ENCODE results near the gene CLPSL1. TPM values are rescaled to one million over a fixed set of nuclear protein-coding genes. Genes with fewer than 3 reads are reported as not detected.

CLPSL1 gene
- total and polyA plus RNA-seq, 5 experiments from 2014 or later: not detected

DNA sequence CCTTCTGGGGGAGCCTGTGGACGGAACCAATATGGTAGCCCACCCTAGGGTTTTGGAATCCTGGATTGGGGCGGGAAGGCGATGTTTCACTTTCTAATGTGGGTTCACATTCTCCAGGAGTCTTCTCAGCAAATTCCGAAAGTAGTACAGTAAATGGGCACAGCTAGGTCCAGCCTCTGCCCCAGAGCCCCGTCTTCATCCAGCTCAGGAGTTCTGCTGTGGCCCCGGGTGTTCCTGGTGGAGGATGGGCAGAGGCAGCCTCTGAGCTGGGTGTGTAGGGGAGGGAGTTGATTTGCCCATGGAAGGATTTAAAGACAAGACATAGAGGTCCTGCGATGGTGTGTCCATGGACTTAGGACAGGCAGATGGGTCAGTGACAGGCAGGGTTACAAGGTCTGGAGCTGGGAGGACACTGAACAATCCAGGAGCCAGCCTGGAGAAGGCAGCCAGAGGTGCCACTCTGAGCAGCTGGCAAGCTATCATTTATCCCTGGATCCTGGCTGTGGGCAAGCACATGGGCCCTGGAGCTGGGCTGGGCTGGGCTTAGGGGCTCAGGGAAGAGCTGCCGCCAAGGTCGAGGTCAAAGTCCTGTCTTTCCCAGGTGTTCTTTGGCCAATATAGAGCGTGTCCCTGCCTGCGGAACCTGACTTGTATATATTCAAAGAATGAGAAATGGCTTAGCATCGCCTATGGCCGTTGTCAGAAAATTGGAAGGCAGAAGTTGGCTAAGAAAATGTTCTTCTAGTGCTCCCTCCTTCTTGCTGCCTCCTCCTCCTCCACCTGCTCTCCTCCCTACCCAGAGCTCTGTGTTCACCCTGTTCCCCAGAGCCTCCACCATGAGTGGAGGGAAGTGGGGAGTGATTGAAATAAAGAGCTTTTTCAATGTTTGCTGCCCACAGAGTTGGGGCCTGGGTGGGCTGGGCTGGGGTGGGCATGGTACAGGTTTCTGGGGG lies 6.7 kb downstream of the CLPSL1 start:
- no peak overlapping the region for H3K4me3 Mint-ChIP-seq
- peaks cover 0 to 4% (median under 1%) of the 10 kb centered on the region in 4 donors for H3K4me1 Mint-ChIP-seq

DNA sequence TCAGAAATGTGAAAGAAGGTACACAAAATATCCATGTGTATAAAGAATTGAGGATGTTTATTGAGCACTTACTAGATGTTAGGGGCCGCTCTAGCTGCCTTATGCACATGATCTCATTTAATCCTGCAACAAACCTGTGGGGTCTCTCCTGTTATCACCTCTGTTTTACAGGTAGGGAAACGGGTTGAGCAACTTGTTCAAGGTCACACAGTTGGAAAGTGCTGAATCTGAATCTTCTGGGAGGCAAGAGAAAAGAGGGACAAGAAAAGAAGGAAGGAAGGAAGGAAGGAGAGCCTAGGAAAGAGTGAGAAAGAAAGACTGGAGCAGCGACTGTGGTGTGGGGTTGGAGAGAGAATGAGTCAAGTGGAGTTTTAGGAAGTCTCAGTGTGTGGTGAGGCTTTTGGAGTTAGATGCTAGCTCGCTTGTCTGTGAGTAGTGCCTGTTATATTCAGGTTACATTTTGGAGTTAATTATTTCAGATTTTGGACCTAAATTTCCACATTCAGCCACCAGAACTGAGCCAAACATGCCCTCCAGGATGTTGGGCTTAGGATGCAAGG lies 7.7 kb downstream of the CLPSL1 start:
- POLR2A ChIA-PET: interaction anchor here (0.6 kb wide), 1 partner anchor 1127 kb away, joined by 8 read pairs; no protein-coding TSS in a partner anchor
- Mint-ChIP-seq H3K4me1 (peaks cover 0 to 4% (median under 1%) of the 10 kb centered on the region in 4 donors), H3K36me3 (no peaks in the 10 kb centered on the region), H3K4me3 (no peak overlapping the region), H3K27me3 (peaks cover 24 to 58% (median 55%) of the 10 kb centered on the region in 5 donors), H3K9me3 (no peaks in the 10 kb centered on the region), H3K27ac (no peak overlapping the region)
- DNase-seq (no peak), ATAC-seq (no peak)

More for the DNA sequence above, 6.7 kb downstream of the CLPSL1 start:
- DNase-seq (no peak), ATAC-seq (no peak)
- POLR2A ChIA-PET: interaction anchor here (0.6 kb wide), 2 partner anchors 45 to 1126 kb away, joined by 8 to 10 read pairs; no protein-coding TSS in a partner anchor
- Mint-ChIP-seq H3K27ac (no peak overlapping the region), H3K36me3 (no peaks in the 10 kb centered on the region), H3K9me3 (no peaks in the 10 kb centered on the region), H3K27me3 (peaks cover 24 to 59% (median 54%) of the 10 kb centered on the region in 5 donors)

DNA sequence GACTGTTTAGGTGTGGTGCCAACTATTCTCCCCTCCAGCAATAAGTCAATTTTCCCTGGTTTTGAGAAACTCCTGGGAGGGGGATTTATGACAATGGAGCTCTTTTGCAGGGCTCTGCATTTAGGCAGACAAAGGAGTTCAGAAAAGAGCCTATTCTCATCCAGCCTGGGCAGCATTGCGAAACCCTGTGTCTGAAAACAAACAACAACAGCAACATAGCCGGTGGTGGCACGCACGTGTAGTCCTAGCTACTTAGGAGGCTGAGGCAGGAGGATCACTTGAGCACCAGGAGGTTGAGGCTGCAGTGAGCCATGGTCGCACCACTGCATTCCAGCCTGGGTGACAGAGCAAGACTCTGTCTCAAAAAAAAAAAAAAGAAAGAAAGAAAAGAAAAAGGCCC lies 9.9 kb downstream of the CLPSL1 start:
- H3K27ac Mint-ChIP-seq: no peak overlapping the region
- H3K9me3 Mint-ChIP-seq: no peaks in the 10 kb centered on the region
- DNase-seq (no peak), ATAC-seq (no peak)
- peaks cover 23 to 46% (median 39%) of the 10 kb centered on the region in 5 donors for H3K27me3 Mint-ChIP-seq
- no peak overlapping the region for H3K4me3 Mint-ChIP-seq
- no peaks in the 10 kb centered on the region for H3K36me3 Mint-ChIP-seq
- H3K4me1 Mint-ChIP-seq: peaks cover 0 to 4% (median under 1%) of the 10 kb centered on the region in 4 donors
- POLR2A ChIA-PET: no interaction called here

DNA sequence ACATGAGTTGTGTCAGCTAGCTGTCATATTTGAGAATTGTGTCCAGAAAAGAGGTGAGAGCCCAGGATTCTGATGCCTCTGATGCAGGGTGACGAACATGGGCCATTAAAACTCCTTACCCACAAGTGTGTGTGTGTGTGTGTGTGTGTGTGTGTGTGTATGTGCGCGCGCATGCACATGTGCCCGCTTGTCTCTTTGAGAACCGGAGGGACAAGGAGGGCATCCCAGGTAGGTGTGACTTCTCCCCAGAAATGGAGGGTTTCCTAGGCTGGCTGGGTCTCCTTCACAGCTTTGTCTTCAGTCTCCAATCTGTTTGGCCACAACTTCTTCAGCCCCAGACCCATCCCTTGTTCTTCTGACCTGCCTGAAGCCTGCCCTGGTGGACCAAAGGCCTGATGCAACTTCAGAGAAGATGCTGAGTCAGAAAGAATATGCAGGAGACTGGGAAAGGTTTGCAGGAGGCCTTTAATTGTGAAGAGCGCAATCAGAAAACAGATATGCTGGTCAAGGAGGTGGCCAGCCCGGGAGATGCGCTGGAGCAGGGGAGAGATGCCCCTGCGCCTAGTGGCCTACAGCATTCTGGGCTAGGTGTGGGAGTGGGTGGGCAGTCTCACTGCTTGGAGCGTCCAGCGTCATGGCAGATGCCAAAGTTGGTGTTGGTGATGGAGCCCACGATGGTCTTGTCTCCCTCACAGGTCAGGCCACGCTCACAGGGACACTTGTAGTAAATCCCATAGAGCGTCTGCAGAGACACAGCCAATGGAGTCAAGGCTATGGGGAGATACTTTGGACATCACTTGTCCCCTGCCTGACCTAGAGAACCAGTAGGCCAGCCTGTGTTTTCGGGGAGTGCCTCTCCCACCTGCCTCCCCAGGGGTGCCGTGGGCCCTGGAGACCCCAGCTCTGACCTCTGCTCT lies 14.0 kb downstream of the CLPSL1 start:
- Mint-ChIP-seq H3K4me1 (no peaks in the 10 kb centered on the region), H3K27ac (peak overlapping the region in 1 of 10 donors; percentile 83), H3K9me3 (no peaks in the 10 kb centered on the region), H3K4me3 (no peak overlapping the region), H3K36me3 (no peaks in the 10 kb centered on the region), H3K27me3 (peaks cover 4 to 16% (median 11%) of the 10 kb centered on the region in 5 donors)
- no peak for DNase-seq
- POLR2A ChIA-PET: no interaction called here
- no peak for ATAC-seq

DNA sequence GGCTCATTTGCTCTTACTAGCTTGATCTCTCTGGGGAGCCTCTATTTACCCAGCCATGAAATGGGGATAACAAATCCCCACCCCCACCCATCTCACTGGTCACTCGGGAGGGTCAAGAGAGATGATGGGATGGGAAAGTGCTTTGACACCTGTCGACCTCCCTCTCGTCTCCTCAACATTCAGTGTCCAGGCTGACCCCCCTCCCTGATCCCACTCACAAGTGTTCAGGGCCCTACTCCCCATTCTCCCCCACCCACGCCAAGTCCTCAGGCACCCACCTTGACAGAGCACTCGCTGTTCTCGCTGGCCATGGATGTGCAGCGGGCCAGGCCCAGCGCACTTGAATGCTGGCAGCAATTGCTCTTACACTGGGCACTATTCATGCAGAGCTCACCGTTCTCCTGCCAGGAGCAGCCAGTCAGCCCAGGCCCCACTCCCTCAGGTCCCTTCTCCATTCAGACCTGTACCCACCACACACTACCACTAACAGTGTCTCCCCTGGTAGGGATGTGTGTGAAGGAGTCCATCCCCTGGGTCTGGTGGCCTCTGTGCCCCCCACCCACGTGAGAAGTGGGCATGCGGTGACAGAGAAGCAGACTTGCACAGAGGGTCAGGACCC lies 14.7 kb downstream of the CLPSL1 start:
- POLR2A ChIA-PET: no interaction called here
- ATAC-seq: no peak
- Mint-ChIP-seq H3K27ac (no peak overlapping the region), H3K36me3 (no peaks in the 10 kb centered on the region), H3K27me3 (peaks cover 1 to 12% (median 3%) of the 10 kb centered on the region in 5 donors), H3K4me3 (no peak overlapping the region), H3K4me1 (no peaks in the 10 kb centered on the region), H3K9me3 (no peaks in the 10 kb centered on the region)
- no peak for DNase-seq

DNA sequence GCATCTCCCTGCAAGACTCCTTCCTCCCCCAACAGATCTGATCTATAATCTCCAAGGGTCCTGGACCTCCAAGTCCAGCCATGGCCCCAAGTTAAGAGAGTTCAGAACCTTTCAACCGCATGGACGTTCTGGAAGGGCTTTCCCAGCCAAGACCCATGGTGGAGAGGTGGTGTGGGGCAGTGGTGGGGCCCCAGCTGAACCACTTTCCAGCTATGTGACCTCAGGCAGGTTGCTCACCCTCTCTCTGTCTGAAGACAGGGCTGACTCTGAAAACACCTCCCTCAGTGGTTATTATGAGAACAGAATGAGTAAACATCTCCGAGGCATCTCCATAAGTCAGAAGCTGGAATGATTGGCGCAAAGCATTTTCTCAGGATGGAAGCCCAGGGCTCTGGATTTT lies 15.4 kb downstream of the CLPSL1 start:
- Mint-ChIP-seq H3K9me3 (no peaks in the 10 kb centered on the region), H3K4me1 (no peaks in the 10 kb centered on the region), H3K27ac (peak overlapping the region in 1 of 10 donors; percentile 32), H3K36me3 (no peaks in the 10 kb centered on the region), H3K4me3 (no peak overlapping the region), H3K27me3 (peaks cover 0 to 7% (median 3%) of the 10 kb centered on the region in 5 donors)
- DNase-seq: no peak
- ATAC-seq: no peak
- POLR2A ChIA-PET: interaction anchor here (0.7 kb wide), 1 partner anchor 37 kb away, joined by 3 read pairs; no protein-coding TSS in a partner anchor

DNA sequence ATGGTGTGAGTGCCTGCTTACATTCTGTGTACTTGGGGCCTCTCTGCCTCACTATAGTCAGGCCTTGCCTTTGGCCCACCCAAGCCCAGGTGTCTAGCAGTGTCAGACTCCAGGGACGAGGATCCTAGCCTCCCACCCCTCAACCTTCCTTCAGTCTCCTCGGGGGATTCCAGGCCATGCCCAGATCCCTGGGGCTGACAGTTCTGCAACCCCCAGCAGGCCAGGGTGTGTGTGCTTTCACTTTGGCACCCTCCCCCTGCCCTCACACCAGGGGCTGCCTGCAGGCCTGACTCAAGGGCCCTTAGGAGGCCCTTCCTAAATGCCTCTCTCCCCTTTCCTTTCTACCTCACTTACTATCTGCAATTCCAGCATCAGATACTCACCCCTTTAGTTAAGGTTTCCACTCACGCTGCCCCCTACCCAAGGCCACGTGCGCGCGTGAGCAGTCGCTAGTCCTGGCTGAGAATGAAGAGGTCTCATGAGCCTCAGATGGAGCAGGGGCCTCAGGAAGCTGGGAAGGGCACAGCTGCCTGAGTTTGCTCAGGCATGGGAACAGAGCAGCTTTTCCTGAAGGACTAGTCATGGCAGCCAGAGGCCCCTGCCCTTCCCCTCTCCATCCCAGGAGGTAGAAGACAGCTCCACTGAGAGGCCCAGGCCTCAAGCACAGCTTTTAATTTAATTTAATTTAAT lies 17.2 kb downstream of the CLPSL1 start:
- H3K4me1 Mint-ChIP-seq: no peaks in the 10 kb centered on the region
- DNase-seq: no peak
- no peak overlapping the region for H3K27ac Mint-ChIP-seq
- peaks cover 0 to 3% (median under 1%) of the 10 kb centered on the region in 5 donors for H3K27me3 Mint-ChIP-seq
- no peak for ATAC-seq
- H3K36me3 Mint-ChIP-seq: no peaks in the 10 kb centered on the region
- H3K4me3 Mint-ChIP-seq: no peak overlapping the region
- H3K9me3 Mint-ChIP-seq: peaks cover 0 to 2% (median 0%) of the 10 kb centered on the region in 9 donors
- POLR2A ChIA-PET: no interaction called here

DNA sequence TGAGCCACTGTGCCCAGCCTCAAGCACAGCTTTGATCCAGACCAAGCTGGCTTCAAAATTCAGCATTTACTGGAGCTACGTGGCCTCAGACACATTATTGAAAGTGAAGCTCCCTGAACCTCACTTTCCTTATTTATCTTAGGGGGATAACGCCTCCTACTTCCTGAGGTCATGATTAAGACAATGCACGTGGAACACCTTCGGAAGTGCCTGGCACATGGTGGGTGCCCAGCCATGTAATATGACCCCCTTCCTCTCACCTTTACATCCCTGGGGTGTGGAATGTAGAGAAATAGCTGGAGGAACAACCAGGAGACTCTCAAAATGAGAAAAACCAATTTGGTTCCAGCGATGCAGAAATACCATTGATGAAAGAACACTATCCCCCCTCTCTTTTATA lies 17.9 kb downstream of the CLPSL1 start:
- peaks cover 0 to 3% (median 0%) of the 10 kb centered on the region in 5 donors for H3K27me3 Mint-ChIP-seq
- DNase-seq (no peak), ATAC-seq (no peak)
- peaks cover 0 to 2% (median 0%) of the 10 kb centered on the region in 9 donors for H3K9me3 Mint-ChIP-seq
- no peaks in the 10 kb centered on the region for H3K36me3 Mint-ChIP-seq
- POLR2A ChIA-PET: no interaction called here
- H3K4me1 Mint-ChIP-seq: no peaks in the 10 kb centered on the region
- H3K4me3 Mint-ChIP-seq: no peak overlapping the region
- H3K27ac Mint-ChIP-seq: no peak overlapping the region

DNA sequence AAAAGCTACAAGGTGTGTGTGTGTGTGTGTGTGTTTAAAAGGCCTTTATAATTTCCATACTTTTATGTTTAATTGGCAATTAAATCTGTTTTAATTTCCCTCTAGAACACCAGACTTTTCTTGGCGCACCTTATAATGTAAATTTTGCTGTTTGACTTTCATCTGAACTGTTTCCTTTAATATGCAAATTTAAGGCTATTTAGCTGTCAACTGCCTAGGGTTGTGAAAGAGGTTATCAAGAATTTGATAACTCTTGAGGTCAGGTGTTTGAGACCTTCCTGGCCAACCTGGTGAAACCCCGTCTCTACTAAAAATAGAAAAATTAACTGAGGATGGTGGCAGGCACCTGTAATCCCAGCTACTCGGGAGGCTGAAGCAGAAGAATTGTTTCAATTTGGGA lies 20.3 kb downstream of the CLPSL1 start:
- Mint-ChIP-seq H3K4me1 (peaks cover 2 to 6% (median 2%) of the 10 kb centered on the region in 4 donors), H3K4me3 (no peak overlapping the region), H3K36me3 (no peaks in the 10 kb centered on the region), H3K9me3 (peaks cover 0 to 2% (median 0%) of the 10 kb centered on the region in 9 donors), H3K27me3 (peaks cover 3 to 18% (median 6%) of the 10 kb centered on the region in 5 donors), H3K27ac (no peak overlapping the region)
- DNase-seq (no peak), ATAC-seq (no peak)
- POLR2A ChIA-PET: no interaction called here

DNA sequence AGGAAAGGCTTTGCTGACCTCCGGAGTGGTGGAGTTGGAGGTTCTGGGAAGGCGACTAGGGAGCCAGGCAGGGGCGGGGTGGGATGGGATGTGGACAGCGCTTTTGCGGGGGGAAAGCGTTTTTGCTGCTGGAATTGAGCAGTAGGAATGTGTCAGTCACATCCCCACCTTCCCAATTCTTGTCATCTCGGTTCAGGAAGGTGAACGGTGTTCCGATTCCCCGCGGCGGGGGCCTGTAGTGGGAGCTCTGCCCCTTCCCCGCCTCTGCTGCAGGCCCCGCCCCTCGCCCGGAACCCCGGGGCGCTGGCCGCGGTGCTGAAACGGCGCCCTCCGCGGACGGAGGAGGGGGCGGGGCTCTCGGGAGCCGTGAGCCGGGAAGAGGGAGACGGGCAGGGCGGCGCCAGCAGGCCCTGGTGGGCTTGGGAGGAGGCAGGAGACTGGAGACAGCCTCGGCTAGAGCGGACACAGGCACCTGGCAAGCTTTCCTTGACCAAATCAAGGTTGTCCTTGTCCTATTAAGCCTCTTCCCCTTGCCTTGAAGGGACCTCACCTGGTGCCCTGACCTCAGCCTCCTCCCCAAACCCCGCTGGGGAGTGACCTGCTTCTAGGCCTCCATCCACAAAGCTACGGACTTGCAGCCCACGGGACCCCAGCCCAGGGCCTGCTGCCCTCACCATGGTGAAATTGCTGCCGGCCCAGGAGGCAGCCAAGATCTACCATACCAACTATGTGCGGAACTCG lies 24.3 kb downstream of the CLPSL1 start, which contains the start of gene LHFPL5:
TSS of gene LHFPL5 (plus strand) at position 357 of the 741 bp plus-strand sequence. CDS start at position 676, 319 bp downstream.
- peak; percentile 69 to 83 for ATAC-seq
- peak within 1 kb of the TSS in 3 of 10 donors; percentile 20 to 54 (median 43) for H3K4me3 Mint-ChIP-seq
- peaks cover 16 to 46% (median 23%) of the 10 kb centered on the region in 5 donors for H3K27me3 Mint-ChIP-seq
- peaks cover 0 to 2% (median 0%) of the 10 kb centered on the region in 9 donors for H3K9me3 Mint-ChIP-seq
- peak in 8 of 10 donors; percentile 20 to 59 (median 50) for DNase-seq
- peaks cover 2 to 6% (median 2%) of the 10 kb centered on the region in 4 donors for H3K4me1 Mint-ChIP-seq
- H3K27ac Mint-ChIP-seq: no peak within 1 kb of the TSS
- POLR2A ChIA-PET: no interaction called here
- H3K36me3 Mint-ChIP-seq: peaks cover 0 to 5% (median 0%) of the 10 kb centered on the region in 3 donors

DNA sequence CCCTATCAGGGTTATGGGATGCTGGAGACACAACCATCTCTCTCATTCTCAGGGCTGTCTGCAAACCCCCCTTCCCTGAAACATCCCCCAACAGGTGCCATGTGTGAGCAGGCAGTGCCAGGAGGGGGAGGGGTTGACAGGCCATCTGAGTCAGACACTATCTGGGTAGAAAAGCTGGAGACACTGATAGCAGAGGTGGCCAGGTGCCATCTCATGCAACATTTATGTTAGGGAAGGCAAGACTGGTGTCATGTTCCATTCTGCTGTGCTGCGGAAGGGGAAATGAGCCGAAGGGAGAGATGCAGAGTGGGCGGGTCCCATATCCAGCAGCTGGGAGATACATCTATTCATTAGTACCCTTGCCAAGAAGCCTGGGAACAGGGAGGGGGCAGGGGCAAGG lies 27.9 kb downstream of the CLPSL1 start:
- H3K4me3 Mint-ChIP-seq: no peak overlapping the region
- H3K4me1 Mint-ChIP-seq: peaks cover 2 to 6% (median 2%) of the 10 kb centered on the region in 4 donors
- no peaks in the 10 kb centered on the region for H3K9me3 Mint-ChIP-seq
- H3K27ac Mint-ChIP-seq: no peak overlapping the region
- ATAC-seq (no peak), DNase-seq (no peak)
- POLR2A ChIA-PET: no interaction called here
- H3K27me3 Mint-ChIP-seq: peaks cover 18 to 55% (median 26%) of the 10 kb centered on the region in 5 donors
- H3K36me3 Mint-ChIP-seq: peaks cover 0 to 5% (median 0%) of the 10 kb centered on the region in 3 donors

All from naive thymus-derived CD8-positive, alpha-beta T cell (primary cell).